IMR-90 (cell line): Measurements from ENCODE around the gene SCGB3A2. TPM values are rescaled to one million over a fixed set of nuclear protein-coding genes. Genes with fewer than 3 reads are reported as not detected.

ENCODE experiments used
- ATAC-seq: fragments of 200-7000 bp; cut with Tn5 transposase; 2 replicates; pipeline ENCODE4 v1.9.1; 2020; ENCODE audit warnings: low read depth, mild to moderate bottlenecking, moderate library complexity
- BruUV-seq: library from RNA; stranded (reverse); fragments of 400-500 nt; replicated peaks from 2 replicates; lab custom pipeline; 2021; lab: Mats Ljungman, UMichigan
- CTCF ChIA-PET: fragments of 300-600 bp; formaldehyde crosslinking; extraction: SDS; loops from one replicate; lab custom pipeline; 2021; ENCODE audit warnings: antibody characterized with exemption; lab: Yijun Ruan, JAX
- POLR2A ChIA-PET: fragments of 300-600 bp; sonication (Branson Sonifier 250); formaldehyde crosslinking; loops from one replicate; lab custom pipeline; 2022; ENCODE audit warnings: antibody characterized with exemption; ENCODE audit not compliant: unreplicated experiment; lab: Charles Lee
- DNase-seq: peaks from one replicate; pipeline ENCODE4 v3.0.0; 2013
- H2AFZ ChIP-seq: replicated peaks from 2 replicates; pipeline ENCODE3; 2013; ENCODE audit warnings: low read length, mild to moderate bottlenecking; ENCODE audit not compliant: poor library complexity
- H2AK5ac ChIP-seq: 2 replicates; pipeline ENCODE4 v1.6.1; 2013; ENCODE audit warnings: low read depth, low read length, inconsistent platforms
- H2AK9ac ChIP-seq: replicated peaks from 2 replicates; pipeline ENCODE3; 2013; ENCODE audit warnings: mild to moderate bottlenecking, low read depth, low read length, moderate library complexity; ENCODE audit not compliant: poor library complexity
- H2BK120ac ChIP-seq: 2 replicates; pipeline ENCODE4 v1.6.1; 2013; ENCODE audit warnings: low read depth, low read length, inconsistent platforms
- H2BK15ac ChIP-seq: 3 replicates; pipeline ENCODE4 v1.6.1; 2013; ENCODE audit warnings: low read depth, low read length, inconsistent platforms
- H2BK20ac ChIP-seq: 2 replicates; pipeline ENCODE4 v1.6.1; 2013; ENCODE audit warnings: low read depth, mild to moderate bottlenecking, inconsistent platforms, low read length, moderate library complexity
- H2BK5ac ChIP-seq: 2 replicates; pipeline ENCODE4 v1.6.1; 2013; ENCODE audit warnings: mild to moderate bottlenecking, low read depth, low read length, inconsistent platforms; ENCODE audit not compliant: poor library complexity, severe bottlenecking
- H3K14ac ChIP-seq: replicated peaks from 2 replicates; pipeline ENCODE4 v1.6.1; 2013; ENCODE audit warnings: low read depth, low read length, inconsistent platforms
- H3K18ac ChIP-seq: 2 replicates; pipeline ENCODE4 v1.6.1; 2013; ENCODE audit warnings: low read depth, low read length, control low read depth
- H3K23ac ChIP-seq: 2 replicates; pipeline ENCODE4 v1.6.1; 2013; ENCODE audit warnings: low read depth, low read length, inconsistent platforms
- H3K27ac ChIP-seq: 2 replicates; pipeline ENCODE4 v1.5.1; 2013; ENCODE audit warnings: mild to moderate bottlenecking, control low read depth, low read length; ENCODE audit not compliant: insufficient read depth
- H3K27me3 ChIP-seq: 2 replicates; pipeline ENCODE4 v1.6.1; 2013; ENCODE audit warnings: low read length; ENCODE audit not compliant: control insufficient read depth, insufficient read depth
- H3K36me3 ChIP-seq: 2 replicates; pipeline ENCODE4 v1.6.1; 2013; ENCODE audit warnings: low read length, mixed read lengths; ENCODE audit not compliant: control insufficient read depth, insufficient read depth
- H3K4ac ChIP-seq: 2 replicates; pipeline ENCODE4 v1.6.1; 2013; ENCODE audit warnings: low read depth, low read length, inconsistent platforms
- H3K4me1 ChIP-seq: 2 replicates; pipeline ENCODE4 v1.6.1; 2013; ENCODE audit warnings: low read length, mixed read lengths; ENCODE audit not compliant: control insufficient read depth, insufficient read depth
- H3K4me2 ChIP-seq: 2 replicates; pipeline ENCODE4 v1.6.1; 2013; ENCODE audit warnings: low read depth, mild to moderate bottlenecking, control low read depth, low read length, moderate library complexity
- H3K4me3 ChIP-seq: 2 replicates; pipeline ENCODE4 v1.5.1; 2013; ENCODE audit warnings: low read depth, mild to moderate bottlenecking, control low read depth, low read length, moderate library complexity; ENCODE audit not compliant: insufficient read depth
- H3K56ac ChIP-seq: 2 replicates; pipeline ENCODE4 v1.6.1; 2013; ENCODE audit warnings: low read length, inconsistent platforms; ENCODE audit not compliant: insufficient read depth; ENCODE audit errors: extremely low read depth
- H3K79me1 ChIP-seq, 2 experiments: 2 replicates each; pipeline ENCODE4 v1.6.1; 2013; ENCODE audit warnings: low read length in 2 of 2, inconsistent platforms in 1 of 2, low read depth in 1 of 2
- H3K9ac ChIP-seq: 2 replicates; pipeline ENCODE4 v1.6.1; 2013; ENCODE audit warnings: low read depth, low read length, control low read depth
- H3K9me1 ChIP-seq: 2 replicates; pipeline ENCODE4 v1.6.1; 2013; ENCODE audit warnings: low read length, inconsistent platforms; ENCODE audit not compliant: insufficient read depth
- H3K9me3 ChIP-seq: 2 replicates; pipeline ENCODE4 v1.6.1; 2013; ENCODE audit warnings: low read length; ENCODE audit not compliant: control insufficient read depth, insufficient read depth
- H4K20me1 ChIP-seq: 2 replicates; pipeline ENCODE4 v1.6.1; 2013; ENCODE audit warnings: low read length, inconsistent platforms; ENCODE audit not compliant: insufficient read depth
- H4K5ac ChIP-seq: 2 replicates; pipeline ENCODE4 v1.6.1; 2013; ENCODE audit warnings: mild to moderate bottlenecking, low read depth, low read length, control low read depth
- H4K8ac ChIP-seq, 2 experiments: 2 replicates each; pipeline ENCODE4 v1.6.1; 2013; ENCODE audit warnings: low read depth in 2 of 2, low read length in 2 of 2, control low read depth in 1 of 2, inconsistent platforms in 1 of 2
- H4K91ac ChIP-seq: 2 replicates; pipeline ENCODE4 v1.6.1; 2013; ENCODE audit warnings: low read depth, low read length, inconsistent platforms; ENCODE audit not compliant: insufficient read depth
- BHLHE40 ChIP-seq: fragments of 150-350 bp; IDR thresholded peaks from 2 replicates; pipeline ENCODE4 v1.6.1; 2016; ENCODE audit warnings: mild to moderate bottlenecking, low read depth, low read length
- CTCF ChIP-seq: conservative IDR thresholded peaks from 2 replicates; pipeline ENCODE4 v1.5.1; 2012; ENCODE audit warnings: mild to moderate bottlenecking, low read depth, low read length, improper control_type of control experiment
- SMC3 ChIP-seq: fragments of 150-350 bp; IDR thresholded peaks from 2 replicates; pipeline ENCODE4 v1.6.1; 2016; ENCODE audit warnings: low read depth, mild to moderate bottlenecking, antibody characterized with exemption, low read length, moderate library complexity
- WGBS, 2 experiments: methylation state at CpG; one replicate each; pipeline versions ENCODE4 v1.1.5 to v1.1.7; 2013; ENCODE audit warnings: missing lambda C conversion rate in 2 of 2; ENCODE audit not compliant: insufficient read length in 1 of 2; ENCODE audit errors: extremely low coverage in 2 of 2; 5-methylcytosine and 5-hydroxymethylcytosine counted together
- dilution Hi-C: fragments of 300-500 bp; cut with HindIII; formaldehyde crosslinking; loops from one replicate; pipeline ENCODE4 v1.14.3; 2018; ENCODE audit warnings: low sequenced_read_pairs; ENCODE audit not compliant: unreplicated experiment
- in situ Hi-C: fragments of 300-500 bp; cut with MboI; formaldehyde crosslinking; loops from 3 replicates; pipeline ENCODE4 v1.14.3; 2019; ENCODE audit warnings: low sequenced_read_pairs, inconsistent platforms, mixed read lengths
- intact Hi-C: fragments of 100-400 bp; cut with micrococcal nuclease; formaldehyde crosslinking; loops from 2 replicates; pipeline ENCODE4 v1.10.0; 2022
- polyA plus RNA-seq, 3 experiments: library from polyadenylated mRNA; depleted of rRNA; stranded (reverse); fragments of >200 nt; gene quantifications; 2 replicates each; pipeline ENCODE4 v1.2.3, GENCODE V29; 2012; ENCODE audit warnings: low replicate concordance in 1 of 3
- total RNA-seq: library from RNA; depleted of rRNA; stranded (reverse); fragments of >200 nt; gene quantifications from 2 replicates; pipeline ENCODE4 v1.2.3, GENCODE V29; 2012

Gene SCGB3A2
- total and polyA plus RNA-seq, 2 of the 4 experiments (the other 2 are of a cell fraction) = not detected

- H3K9me3 ChIP-seq = no peaks in the 10 kb centered on the region
- ChIA-PET POLR2A (no interaction called here), CTCF (no interaction called here)
- no peak overlapping the region for H3K9ac ChIP-seq
- no peaks in the 10 kb centered on the region for H3K27me3 ChIP-seq
- TF ChIP-seq SMC3 = no peak
- no peak for TF ChIP-seq BHLHE40
- TF ChIP-seq CTCF = no peak
- H3K23ac ChIP-seq = no peak overlapping the region
- H2BK5ac ChIP-seq = no peak overlapping the region
- no peaks in the 10 kb centered on the region for H3K9me1 ChIP-seq
- H3K4ac ChIP-seq = no peak overlapping the region
- ATAC-seq = no peak
- intact Hi-C loops = no loop called here
- no peaks in the 10 kb centered on the region for H4K20me1 ChIP-seq
- no peak overlapping the region for H4K8ac ChIP-seq
- no peak overlapping the region for H3K18ac ChIP-seq
- no peak overlapping the region for H3K4me2 ChIP-seq
- no peaks in the 10 kb centered on the region for H3K4me1 ChIP-seq
- no peak overlapping the region for H2AK5ac ChIP-seq
- no peaks in the 10 kb centered on the region for H3K79me1 ChIP-seq
- no peak overlapping the region for H2AFZ ChIP-seq
- dilution Hi-C loops = no loop called here
- H3K4me3 ChIP-seq = no peak overlapping the region
- no CpG with 5 or more reads among the region's 3 CpGs for WGBS, 2 experiments
- DNase-seq = no peak
- no peak overlapping the region for H2BK15ac ChIP-seq
- no peak overlapping the region for H4K5ac ChIP-seq
- no peak overlapping the region for H4K91ac ChIP-seq
- no peak overlapping the region for H2BK20ac ChIP-seq
- in situ Hi-C loops = no loop called here
- H3K27ac ChIP-seq = no peak overlapping the region
- no peak overlapping the region for H2AK9ac ChIP-seq
- no TSS peak for BruUV-seq
- no peak overlapping the region for H3K14ac ChIP-seq
- H3K36me3 ChIP-seq = no peaks in the 10 kb centered on the region
- H3K56ac ChIP-seq = no peak overlapping the region
- H2BK120ac ChIP-seq = no peak overlapping the region
Observed at GRCh38 chr5:147918899-147919298, 40.4 kb downstream of the SCGB3A2 start.
